ENCODE results near the gene TRAK1.

TRAK1 gene

DNA sequence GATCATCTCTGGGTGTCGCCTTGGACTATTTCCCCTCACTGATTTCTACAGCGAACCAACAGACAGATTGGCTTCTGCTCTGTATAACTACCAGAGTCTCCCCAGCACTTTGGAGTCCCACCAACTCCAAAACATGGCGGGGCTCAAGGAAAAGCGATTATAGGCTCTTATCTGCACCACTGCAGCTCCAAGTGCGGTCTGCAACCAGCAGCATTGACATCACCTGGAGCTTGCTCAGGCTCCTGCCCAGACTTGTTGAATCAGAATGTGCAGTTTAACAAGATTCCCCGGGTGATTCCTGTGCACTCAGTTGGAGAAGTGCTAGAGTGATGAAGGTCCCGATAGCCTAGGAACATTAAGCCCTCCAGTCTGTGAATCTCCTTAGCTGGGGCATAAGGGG, 165.8 kb downstream of the TRAK1 start:
- no peak for DNase-seq (ENCODE audit: low spot score)
- TF ChIP-seq, protein P1, sequence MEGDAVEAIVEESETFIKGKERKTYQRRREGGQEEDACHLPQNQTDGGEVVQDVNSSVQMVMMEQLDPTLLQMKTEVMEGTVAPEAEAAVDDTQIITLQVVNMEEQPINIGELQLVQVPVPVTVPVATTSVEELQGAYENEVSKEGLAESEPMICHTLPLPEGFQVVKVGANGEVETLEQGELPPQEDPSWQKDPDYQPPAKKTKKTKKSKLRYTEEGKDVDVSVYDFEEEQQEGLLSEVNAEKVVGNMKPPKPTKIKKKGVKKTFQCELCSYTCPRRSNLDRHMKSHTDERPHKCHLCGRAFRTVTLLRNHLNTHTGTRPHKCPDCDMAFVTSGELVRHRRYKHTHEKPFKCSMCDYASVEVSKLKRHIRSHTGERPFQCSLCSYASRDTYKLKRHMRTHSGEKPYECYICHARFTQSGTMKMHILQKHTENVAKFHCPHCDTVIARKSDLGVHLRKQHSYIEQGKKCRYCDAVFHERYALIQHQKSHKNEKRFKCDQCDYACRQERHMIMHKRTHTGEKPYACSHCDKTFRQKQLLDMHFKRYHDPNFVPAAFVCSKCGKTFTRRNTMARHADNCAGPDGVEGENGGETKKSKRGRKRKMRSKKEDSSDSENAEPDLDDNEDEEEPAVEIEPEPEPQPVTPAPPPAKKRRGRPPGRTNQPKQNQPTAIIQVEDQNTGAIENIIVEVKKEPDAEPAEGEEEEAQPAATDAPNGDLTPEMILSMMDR (IDR thresholded peaks at IDR 0.05; ENCODE audit: extremely low read depth, insufficient read depth, missing control alignments) = no peak
- in situ Hi-C loops (cut with MboI; ENCODE audit: low pct_unique_long_range_greater_than_20kb, low sequenced_read_pairs, unreplicated experiment) = no loop called here

DNA sequence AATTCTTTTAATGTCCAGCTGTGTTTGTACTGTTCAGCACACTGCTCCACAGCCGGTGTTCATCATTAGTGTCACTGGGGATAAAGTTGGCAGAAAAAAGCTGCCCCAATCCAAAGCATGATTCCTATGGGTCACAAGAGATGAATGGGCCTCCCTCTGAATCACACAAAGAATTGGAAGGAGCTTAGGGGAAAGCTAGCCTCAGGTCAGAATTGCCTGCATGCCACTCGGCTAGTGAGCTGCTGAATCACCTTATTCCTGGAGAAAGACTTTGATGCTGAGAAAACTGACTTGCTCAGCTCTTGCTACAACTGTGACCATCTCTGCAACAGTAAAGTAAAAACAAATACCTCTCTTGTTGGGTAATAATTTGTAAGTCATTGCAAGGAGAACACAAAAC, 171.4 kb downstream of the TRAK1 start:
- in situ Hi-C loops (cut with MboI; ENCODE audit: low pct_unique_long_range_greater_than_20kb, low sequenced_read_pairs, unreplicated experiment) = no loop called here
- TF ChIP-seq, protein P1 (IDR thresholded peaks at IDR 0.05; ENCODE audit: extremely low read depth, insufficient read depth, missing control alignments) = no peak
- no peak for DNase-seq (ENCODE audit: low spot score)

DNA sequence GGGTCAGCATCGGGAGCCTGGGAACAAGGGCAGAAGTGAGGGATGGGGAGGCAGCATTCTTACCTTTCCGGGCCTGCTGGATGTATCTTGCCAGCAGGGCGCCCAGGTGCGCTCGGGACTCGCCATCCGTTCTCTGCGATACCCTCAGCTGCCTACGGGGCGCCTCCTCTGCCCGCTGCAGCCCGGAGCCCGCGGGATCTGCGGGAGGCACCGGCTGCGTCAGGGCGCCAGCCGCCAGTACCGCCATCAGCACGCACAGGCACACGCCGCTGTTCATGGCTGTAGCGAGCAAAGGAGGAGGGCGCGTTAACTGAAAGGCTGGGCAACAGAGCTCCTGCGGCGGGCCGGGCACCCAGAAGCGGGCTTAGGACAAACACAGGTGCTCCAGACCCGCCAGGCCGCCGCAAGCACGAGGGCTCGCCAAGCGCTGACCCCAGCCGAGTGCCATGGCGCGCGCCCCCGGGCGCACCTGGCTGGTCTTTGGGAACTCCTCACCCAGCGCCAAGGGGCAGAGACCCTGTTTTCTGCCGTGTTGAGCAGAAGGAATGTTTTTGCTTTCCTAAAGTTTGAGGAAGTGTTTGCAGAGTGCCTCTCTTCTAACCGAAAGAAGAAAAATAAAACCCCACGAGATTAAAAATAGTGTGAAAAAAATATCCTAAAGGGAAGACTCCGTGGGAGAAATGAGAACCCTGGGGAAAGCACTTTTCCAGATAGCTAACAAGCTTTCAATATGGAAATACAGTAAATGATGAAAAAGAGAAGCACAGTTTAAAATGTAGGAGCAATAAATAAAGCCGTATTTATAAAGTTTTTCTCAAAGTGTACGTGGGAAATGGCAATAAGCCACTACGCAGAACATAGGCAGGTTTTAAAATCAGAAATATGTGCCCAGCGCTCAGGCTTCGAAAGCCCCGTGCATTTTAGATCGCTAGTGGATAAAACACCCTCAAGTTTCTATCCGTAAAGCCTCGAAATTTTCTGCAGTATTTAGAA, 172.5 kb downstream of the TRAK1 start:
- DNase-seq (ENCODE audit: low spot score) = peak; percentile 17
- in situ Hi-C loops (cut with MboI; ENCODE audit: low pct_unique_long_range_greater_than_20kb, low sequenced_read_pairs, unreplicated experiment) = no loop called here
- TF ChIP-seq, protein P1 (IDR thresholded peaks at IDR 0.05; ENCODE audit: extremely low read depth, insufficient read depth, missing control alignments) = no peak

DNA sequence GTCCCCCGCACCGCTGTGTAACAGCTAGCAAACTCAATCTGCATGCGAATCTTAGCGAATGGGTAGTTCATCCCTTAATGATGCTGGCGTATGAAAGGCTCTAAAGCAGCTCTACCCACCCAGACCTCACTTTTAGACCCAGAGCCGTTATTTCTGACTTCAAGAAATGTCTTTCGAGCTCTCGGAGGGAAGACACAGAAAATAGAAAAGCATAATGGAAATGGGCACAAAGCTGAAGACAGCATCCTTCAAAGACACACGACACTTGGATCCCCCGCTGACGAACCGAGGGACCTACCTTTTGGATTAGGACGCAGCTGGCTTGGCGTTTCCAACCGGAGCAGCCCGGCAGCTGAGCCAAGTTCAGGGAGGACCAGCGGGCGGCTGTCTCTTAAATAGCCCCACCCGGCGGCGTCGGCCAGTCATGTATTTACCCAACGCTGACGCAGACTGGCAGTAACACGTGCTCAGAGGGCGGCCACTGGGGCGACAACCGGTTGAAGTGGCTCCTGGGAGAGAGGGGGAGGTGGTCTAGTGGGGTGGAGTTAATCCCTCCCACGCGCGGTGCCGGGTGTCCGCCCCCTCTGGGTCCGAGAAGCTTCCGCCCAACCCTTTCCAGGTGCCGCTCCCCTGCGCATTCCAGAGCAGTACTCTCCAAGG, 173.4 kb downstream of the TRAK1 start:
- peak; percentile 28 for DNase-seq (ENCODE audit: low spot score)
- in situ Hi-C loops (cut with MboI; ENCODE audit: low pct_unique_long_range_greater_than_20kb, low sequenced_read_pairs, unreplicated experiment) = no loop called here
- TF ChIP-seq, protein P1 (IDR thresholded peaks at IDR 0.05; ENCODE audit: extremely low read depth, insufficient read depth, missing control alignments) = no peak

DNA sequence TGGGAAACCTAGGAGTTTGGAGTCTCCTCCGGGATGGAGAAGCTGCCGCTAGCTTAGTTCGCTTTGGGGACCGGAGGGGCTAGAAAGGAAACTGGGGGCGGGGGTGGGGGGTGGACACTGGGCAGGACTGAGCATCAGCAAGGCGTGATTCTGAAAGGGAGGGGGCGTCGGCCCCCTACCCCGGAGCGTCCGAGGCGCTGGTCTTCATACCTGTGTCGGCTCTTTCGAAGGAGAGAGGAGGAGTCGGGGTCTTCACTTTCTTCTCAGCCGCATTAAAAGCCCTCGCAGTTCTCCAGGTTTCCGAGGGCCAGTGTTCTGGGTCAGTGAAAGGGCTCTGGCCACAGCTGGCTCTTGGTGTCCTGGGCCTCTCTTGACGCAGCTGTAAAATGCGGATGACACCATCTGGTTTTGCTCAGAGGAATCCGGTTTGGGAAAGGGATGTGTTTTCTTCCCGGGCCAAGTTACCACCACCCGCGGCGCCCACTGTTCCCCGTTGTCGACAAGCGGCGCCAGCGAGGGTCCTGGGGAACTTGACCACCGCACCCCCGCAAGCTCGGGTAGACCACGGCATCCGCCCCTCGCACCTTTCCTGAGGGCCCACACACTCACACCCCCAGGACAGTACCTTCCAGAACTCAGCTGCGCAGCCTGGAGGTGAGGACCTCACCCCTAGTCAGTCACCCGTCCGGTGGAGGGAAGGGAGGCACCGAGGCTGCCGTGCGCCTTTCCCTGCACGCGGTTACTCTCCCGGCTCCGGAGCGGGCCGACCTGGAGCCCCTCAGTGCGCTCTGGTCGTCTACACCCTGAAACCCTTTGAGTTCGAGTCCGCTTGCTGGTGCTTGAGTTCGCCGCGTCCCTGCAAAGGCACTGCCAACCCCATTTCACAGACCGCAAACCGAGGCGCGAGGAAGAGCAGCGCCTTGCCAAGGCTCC, 174.2 kb downstream of the TRAK1 start:
- peak; percentile 23 for DNase-seq (ENCODE audit: low spot score)

More for the DNA sequence above, 174.2 kb downstream of the TRAK1 start:
- in situ Hi-C loops (cut with MboI; ENCODE audit: low pct_unique_long_range_greater_than_20kb, low sequenced_read_pairs, unreplicated experiment) = no loop called here
- TF ChIP-seq, protein P1 (IDR thresholded peaks at IDR 0.05; ENCODE audit: extremely low read depth, insufficient read depth, missing control alignments) = no peak
